ENCODE measurements around the gene ZC3HAV1L.
A peak's percentile ranks its signal among the peaks of the same experiment; 100 is the strongest.
"Not testable (repeated sequence)": the region's sequence is repeated elsewhere in the genome, so short reads cannot be mapped to it uniquely, and the experiment has no call there.

Gene ZC3HAV1L

GRCh38 chr7:139054101-139054500, 18.3 kb upstream of the ZC3HAV1L start:
- no peak for DNase-seq (ENCODE audit: low read depth in 2 of 2)

- DNase-seq (ENCODE audit: low read depth in 2 of 2) = no peak
Observed at GRCh38 chr7:139051655-139052054, 15.8 kb upstream of the ZC3HAV1L start.

DNA sequence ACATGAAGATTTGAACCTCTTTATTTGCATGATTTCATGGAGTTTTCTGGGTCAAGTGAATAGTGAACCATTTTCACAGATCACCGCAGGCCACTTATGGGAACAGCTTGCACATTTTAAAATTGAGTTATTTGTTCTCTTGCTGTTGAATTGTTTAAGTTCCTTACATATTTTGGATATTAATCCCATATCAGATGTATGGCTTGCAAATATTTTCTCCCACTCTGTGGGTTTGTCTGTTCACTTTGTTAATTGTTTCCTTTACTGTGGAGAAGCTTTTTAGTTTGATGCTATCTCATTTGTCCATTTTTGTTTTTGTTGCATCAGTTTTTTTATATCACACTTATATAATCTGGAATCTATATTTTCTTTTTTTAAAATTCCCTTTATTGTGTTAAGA, 14.1 kb upstream of the ZC3HAV1L start:
- no peak for DNase-seq (ENCODE audit: low read depth in 2 of 2)

- no peak for DNase-seq (ENCODE audit: low read depth in 2 of 2)
Observed at GRCh38 chr7:139049111-139049510, 13.3 kb upstream of the ZC3HAV1L start.

DNA sequence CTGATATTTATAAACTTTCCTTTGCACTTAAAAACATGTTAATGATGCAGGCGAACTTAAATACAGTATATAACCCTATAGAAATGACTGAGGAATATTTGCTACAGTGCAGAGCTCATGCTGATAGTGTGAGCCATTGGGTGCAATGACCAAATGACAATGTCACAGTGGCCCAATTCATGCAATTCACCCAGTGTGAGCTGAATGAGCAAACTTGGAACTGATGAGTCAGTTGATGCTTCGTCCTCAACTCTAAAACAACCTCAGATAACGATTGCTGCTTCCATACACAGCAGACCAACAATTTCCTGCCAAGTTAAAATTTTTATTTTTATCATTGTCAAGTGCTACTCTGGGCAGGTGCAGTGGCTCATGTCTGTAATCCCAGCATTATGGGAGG, 12.1 kb upstream of the ZC3HAV1L start:
- DNase-seq (ENCODE audit: low read depth in 2 of 2) = peak in 1 of 2 donors; percentile 15

DNA sequence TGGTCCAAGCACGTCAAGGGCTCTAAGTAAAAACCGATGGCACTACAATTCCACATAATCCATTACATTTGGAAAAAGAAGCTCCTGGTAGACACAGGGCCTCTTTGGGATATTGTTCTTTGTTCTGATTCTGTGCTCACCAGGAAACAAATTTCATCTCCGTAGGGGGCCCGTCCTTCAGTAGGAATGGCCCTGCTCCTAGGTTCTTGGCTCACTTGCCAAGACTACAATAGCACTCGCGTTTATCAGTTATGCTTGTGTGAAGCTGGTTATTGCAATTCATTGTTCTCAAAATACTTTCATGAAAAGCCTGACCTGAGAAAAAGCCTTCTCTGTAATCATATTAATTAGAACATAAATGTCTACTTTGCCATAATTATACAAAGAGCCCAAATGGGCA, 10.3 kb upstream of the ZC3HAV1L start:
- no peak for DNase-seq (ENCODE audit: low read depth in 2 of 2)

- DNase-seq (ENCODE audit: low read depth in 2 of 2) = no peak
Observed at GRCh38 chr7:139044813-139045794, 9.3 kb upstream of the ZC3HAV1L start.

DNA sequence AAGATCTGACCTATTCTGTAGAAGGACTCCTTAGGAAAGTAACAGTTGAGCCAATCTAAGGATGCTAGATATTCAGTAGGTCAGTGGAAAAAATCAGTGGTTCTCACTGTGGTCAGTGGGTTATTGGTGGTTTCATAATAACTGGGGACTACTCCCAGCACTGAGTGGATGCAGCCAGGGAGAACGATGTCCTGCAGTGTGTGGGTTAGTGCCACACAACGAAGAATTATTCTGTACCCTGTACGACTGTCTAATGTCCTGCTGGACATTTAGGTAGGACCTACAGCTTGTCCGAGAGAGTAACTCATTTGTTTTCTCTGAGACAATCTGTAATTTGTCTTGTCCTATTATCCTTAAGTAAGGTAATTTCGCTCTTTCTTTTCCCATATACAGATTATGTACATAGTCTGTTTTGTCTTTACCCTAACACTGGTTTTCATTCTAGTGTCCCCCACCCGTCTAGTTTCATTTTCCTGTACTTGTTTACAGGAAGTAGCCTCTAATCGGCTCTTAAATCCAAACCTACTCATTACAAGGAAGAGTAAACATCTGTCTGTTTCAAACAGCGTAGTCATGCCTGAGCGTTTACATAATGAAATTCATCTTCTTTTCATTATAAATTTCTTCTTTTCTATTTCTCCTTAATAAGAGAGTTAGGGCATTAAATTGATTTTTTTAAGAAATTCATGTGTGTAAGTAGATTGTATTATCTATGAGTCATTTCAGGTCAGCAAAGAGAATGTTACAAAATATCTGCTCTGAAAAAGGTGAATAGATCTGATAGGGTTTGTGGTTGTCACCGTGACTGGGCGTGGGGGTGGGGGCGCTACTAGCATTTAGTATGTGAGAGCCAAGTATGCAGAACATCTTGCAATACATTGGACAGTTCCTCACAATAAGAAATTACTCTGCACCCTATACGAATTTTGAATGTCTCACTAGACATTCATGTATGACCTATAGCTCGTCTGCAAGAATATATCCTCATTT, 8.3 kb upstream of the ZC3HAV1L start:
- DNase-seq (ENCODE audit: low read depth in 2 of 2) = peak; percentile 53 to 70

DNA sequence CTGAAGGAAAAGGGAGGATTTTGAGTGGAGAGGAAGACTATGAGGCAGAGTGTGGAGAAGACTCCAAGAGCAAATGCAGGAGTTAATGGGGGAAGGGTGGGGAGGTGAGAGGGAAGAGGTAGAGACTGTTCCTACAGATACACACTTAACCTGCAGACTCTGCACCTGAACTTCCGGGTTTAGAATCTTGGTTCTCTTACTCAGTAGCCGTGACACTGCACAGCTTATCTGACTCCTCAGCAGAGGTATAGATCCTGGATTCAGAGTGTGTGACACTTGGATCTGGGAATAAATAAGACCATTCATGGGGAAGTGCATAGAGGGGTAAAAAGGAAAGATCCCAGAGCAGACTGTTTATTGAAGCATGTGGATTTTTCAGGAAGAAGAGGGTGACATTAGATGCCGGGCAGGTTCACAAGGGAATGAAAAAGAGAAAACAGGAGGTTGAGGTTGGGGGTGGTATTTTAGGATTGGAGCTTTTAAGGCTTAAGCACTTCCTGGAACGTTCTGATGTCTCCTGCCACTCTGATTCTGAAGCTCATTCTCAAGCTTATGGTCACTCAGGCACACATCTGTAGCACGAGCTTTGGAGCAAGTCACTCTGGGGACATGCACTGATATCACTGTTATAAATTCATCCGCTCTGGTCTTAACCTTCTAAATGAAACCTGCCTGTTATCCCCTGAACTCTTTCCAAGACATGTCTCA, 5.7 kb upstream of the ZC3HAV1L start:
- no peak for DNase-seq (ENCODE audit: low read depth in 2 of 2)

DNA sequence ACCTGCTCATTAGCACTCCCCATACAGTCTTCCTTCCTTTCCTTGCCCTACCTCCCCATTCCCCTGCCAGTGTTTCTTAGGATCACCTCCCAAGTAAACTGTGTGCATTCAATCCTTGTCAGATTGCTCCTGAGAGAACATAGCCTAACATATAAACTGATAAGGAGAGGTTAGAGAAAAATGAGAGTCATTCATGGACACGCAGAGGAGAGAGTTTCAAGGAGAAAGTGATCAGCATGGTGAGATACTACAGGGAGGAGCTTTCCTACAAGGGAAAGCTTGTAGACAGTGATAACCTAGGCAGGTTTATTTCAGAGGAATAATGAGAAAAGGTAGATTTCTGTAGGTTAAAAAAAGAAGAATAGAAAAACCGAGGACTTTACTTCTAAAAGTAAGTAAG, 2.8 kb upstream of the ZC3HAV1L start:
- DNase-seq (ENCODE audit: low read depth in 2 of 2) = no peak

GRCh38 chr7:139036901-139037300, 1.1 kb upstream of the ZC3HAV1L start:
- no peak for DNase-seq (ENCODE audit: low read depth in 2 of 2)

- DNase-seq (ENCODE audit: low read depth in 2 of 2) = peak in 1 of 2 donors; percentile 15
Observed at GRCh38 chr7:139034855-139035585, 822 bp downstream of the ZC3HAV1L start.

- no peak for DNase-seq (ENCODE audit: low read depth in 2 of 2)
Observed at GRCh38 chr7:139034336-139034735, 1.5 kb downstream of the ZC3HAV1L start.

DNA sequence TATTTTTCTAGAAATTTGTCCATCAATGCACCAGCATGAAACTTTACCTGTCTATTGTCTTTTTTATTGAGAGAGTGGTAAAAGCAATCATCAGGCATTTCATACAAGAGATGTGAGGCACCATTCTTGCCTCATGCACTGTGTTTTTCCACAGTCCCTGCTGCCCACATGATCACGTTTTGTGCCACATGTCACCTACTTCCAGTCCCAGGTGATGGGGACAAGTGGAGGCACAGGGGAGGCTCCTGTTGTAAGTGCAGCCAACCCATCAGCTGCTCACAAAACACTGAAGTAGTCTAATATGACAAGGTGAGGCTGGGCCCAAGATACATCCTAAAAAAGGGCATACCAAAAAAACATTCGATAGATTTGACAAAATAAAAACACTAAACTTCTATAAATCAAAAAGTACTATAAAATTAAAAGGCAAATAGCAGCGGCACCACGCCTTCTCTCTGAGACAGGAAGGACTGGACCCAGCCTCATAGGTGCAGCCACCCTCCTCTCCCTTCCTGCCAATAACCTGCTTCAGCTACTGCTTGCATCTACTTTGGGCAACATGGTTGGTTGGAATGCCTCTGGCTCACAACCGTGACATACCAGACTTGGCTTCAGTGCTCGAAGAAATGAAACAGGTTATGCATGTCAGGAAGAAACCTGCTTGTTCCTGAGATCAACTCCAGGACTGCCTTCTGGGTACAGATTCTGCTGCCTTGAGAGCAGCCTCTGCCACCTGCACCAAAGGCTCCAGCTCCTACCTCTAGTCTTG, 2.3 kb downstream of the ZC3HAV1L start:
- DNase-seq (ENCODE audit: low read depth in 2 of 2) = no peak

DNA sequence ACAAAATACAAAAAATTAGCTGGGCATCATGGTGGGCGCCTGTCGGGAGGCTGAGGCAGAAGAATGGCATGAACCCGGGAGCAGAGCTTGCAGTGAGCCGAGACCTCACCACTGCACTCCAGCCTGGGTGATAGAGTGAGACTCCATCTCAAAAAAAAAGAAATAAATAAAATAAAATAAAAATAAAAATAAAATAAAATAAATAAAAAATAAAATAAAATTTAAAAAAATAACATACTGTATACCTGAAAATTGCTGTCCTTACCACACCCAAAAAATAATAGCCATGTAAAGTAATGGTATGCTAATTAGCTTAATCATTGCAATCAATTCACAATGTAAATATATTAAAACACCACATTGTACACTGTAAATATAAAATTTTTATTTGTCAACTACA, 3.4 kb downstream of the ZC3HAV1L start:
- no peak for DNase-seq (ENCODE audit: low read depth in 2 of 2)

DNA sequence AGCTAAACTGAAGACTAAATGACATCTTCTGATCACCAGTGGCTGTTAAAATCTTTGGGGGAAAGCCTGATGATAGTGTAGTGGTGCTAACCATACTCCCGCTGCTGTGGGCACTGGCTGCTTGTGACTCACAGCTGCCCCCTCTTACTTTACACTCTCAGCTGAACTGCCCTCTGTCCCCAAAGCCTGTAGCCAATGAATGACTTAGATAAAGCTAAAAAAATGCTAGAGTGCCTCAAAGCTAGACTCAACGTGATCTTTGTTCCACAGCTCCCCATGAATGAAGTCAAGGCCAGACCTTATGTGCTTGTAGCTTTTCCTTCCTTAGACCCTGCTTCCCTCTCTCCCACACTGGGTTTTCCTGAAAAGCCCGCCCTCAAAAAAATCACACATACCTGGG, 6.5 kb downstream of the ZC3HAV1L start:
- no peak for DNase-seq (ENCODE audit: low read depth in 2 of 2)

GRCh38 chr7:139026551-139026950, 9.3 kb downstream of the ZC3HAV1L start:
- no peak for DNase-seq (ENCODE audit: low read depth in 2 of 2)

DNA sequence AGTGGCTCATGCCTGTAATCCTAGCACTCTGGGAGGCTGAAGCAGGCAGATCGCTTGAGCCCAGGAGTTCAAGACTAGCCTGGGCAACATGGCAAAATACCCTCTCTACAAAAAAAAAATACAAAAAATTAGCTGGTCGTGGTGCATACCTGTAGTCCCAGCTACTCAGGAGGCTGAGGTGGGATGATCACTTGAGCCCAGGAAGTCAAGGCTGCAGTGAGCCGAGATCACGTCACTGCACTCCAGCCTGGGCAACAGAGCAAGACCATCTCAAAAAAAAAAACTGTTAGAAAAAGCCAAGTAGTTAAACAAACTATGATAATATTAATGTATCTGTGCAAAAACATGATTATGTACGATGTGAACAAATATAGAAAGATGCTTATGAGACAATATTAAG, 10.0 kb downstream of the ZC3HAV1L start:
- not testable (repeated sequence) for DNase-seq (ENCODE audit: low read depth in 2 of 2)

- no peak for DNase-seq (ENCODE audit: low read depth in 2 of 2)
Observed at GRCh38 chr7:139023076-139023475, 12.8 kb downstream of the ZC3HAV1L start.

DNA sequence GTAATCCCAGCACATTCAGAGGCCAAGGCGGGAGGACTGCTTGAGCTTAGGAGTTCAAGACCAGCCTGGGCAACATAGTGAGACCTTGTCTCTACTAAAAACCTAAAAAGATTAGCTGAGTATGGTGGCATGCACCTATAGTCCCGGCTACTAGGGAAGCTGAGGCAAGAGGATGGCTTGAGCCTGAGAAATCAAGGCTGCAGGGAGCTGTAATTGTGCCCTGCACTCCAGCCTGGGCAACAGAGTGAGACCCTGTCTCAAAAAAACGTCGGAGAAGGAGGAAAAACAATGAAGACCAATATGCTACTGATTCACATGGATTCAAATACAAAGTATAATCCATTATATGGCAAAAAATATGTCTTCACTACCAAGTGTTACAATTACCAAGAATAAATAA, 13.6 kb downstream of the ZC3HAV1L start:
- DNase-seq (ENCODE audit: low read depth in 2 of 2) = no peak

All from stimulated activated CD4-positive, alpha-beta T cell treated with anti-CD3 and anti-CD28 coated beads, Interleukin-4, amount 100 ng/mL, for 48 hours (primary cell).